Activated B cell treated with CpG ODN at 0.5 μM for 24 hours (primary cell): ENCODE measurements around the gene TPT1. TPM values are rescaled to one million over a fixed set of nuclear protein-coding genes. Genes with fewer than 3 reads are reported as not detected.

Source experiments
- ATAC-seq: fragments of 200-7000 bp; cut with Tn5 transposase; one replicate; pipeline ENCODE4 v1.10.0; 2021; ENCODE audit warnings: low read depth, mild to moderate bottlenecking, moderate library complexity
- CTCF ChIA-PET: fragments of 350-600 bp; sonication (Branson Sonifier 250); formaldehyde crosslinking; loops from one replicate; lab custom pipeline; 2021; ENCODE audit warnings: antibody characterized with exemption; lab: Charles Lee
- POLR2A ChIA-PET: fragments of 350-600 bp; sonication (Branson Sonifier 250); formaldehyde crosslinking; loops from one replicate; lab custom pipeline; 2021; ENCODE audit warnings: antibody characterized with exemption; lab: Charles Lee
- DNase-seq: peaks from one replicate; pipeline ENCODE4 v3.0.0; 2022
- H3K27ac Mint-ChIP-seq: one replicate; pipeline ENCODE4 v1.8.0; 2020; ENCODE audit warnings: mixed read lengths
- H3K27me3 Mint-ChIP-seq: one replicate; pipeline ENCODE4 v1.8.0; 2021; ENCODE audit warnings: mixed read lengths
- H3K36me3 Mint-ChIP-seq: one replicate; pipeline ENCODE4 v1.8.0; 2021; ENCODE audit warnings: low read depth, mixed read lengths
- H3K4me1 Mint-ChIP-seq: one replicate; pipeline ENCODE4 v1.8.0; 2021; ENCODE audit warnings: mixed read lengths
- H3K4me3 Mint-ChIP-seq: one replicate; pipeline ENCODE4 v1.8.0; 2020; ENCODE audit warnings: mild to moderate bottlenecking, mixed read lengths
- H3K9me3 Mint-ChIP-seq: one replicate; pipeline ENCODE4 v1.8.0; 2020; ENCODE audit warnings: mixed read lengths
- intact Hi-C: fragments of 100-400 bp; cut with micrococcal nuclease; formaldehyde crosslinking; loops from one replicate; pipeline ENCODE4 v1.15.1; 2024
- total RNA-seq: library from RNA; stranded (reverse); gene quantifications from 2 replicates; pipeline ENCODE4 v1.2.3, GENCODE V29; 2022
- TF ChIP-seq, protein P1 (sequence below): fragments of 200-600 bp; IDR thresholded peaks from one replicate; pipeline ENCODE4 v1.8.0; 2022; ENCODE audit warnings: antibody characterized with exemption, mild to moderate bottlenecking

The TPT1 gene
- total RNA-seq, 1 donor from 2014 or later, result 3,880 TPM

- POLR2A ChIA-PET, result interaction anchor here (0.5 kb wide), 1 partner anchor 43 kb away, joined by 3 read pairs; no protein-coding TSS in a partner anchor
- Mint-ChIP-seq H3K4me1 (peaks cover 8% of the 10 kb centered on the region), H3K4me3 (no peak overlapping the region), H3K27me3 (no peaks in the 10 kb centered on the region), H3K36me3 (peaks cover 17% of the 10 kb centered on the region), H3K9me3 (no peaks in the 10 kb centered on the region), H3K27ac (no peak overlapping the region)
- ATAC-seq, result no peak
- TF ChIP-seq, protein P1, sequence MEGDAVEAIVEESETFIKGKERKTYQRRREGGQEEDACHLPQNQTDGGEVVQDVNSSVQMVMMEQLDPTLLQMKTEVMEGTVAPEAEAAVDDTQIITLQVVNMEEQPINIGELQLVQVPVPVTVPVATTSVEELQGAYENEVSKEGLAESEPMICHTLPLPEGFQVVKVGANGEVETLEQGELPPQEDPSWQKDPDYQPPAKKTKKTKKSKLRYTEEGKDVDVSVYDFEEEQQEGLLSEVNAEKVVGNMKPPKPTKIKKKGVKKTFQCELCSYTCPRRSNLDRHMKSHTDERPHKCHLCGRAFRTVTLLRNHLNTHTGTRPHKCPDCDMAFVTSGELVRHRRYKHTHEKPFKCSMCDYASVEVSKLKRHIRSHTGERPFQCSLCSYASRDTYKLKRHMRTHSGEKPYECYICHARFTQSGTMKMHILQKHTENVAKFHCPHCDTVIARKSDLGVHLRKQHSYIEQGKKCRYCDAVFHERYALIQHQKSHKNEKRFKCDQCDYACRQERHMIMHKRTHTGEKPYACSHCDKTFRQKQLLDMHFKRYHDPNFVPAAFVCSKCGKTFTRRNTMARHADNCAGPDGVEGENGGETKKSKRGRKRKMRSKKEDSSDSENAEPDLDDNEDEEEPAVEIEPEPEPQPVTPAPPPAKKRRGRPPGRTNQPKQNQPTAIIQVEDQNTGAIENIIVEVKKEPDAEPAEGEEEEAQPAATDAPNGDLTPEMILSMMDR, result no peak
- intact Hi-C loops, result no loop called here
- CTCF ChIA-PET, result no interaction called here
- DNase-seq, result no peak
Observed at GRCh38 chr13:45292176-45292575, 48.8 kb downstream of the TPT1 start.

GRCh38 chr13:45289936-45290563 is 50.9 kb downstream of the TPT1 start:
- TF ChIP-seq, protein P1, result no peak
- DNase-seq, result no peak
- Mint-ChIP-seq H3K9me3 (no peaks in the 10 kb centered on the region), H3K27me3 (no peaks in the 10 kb centered on the region), H3K36me3 (peaks cover 25% of the 10 kb centered on the region), H3K4me1 (no peaks in the 10 kb centered on the region), H3K4me3 (no peak overlapping the region), H3K27ac (no peak overlapping the region)
- ATAC-seq, result no peak
- ChIA-PET CTCF (no interaction called here), POLR2A (no interaction called here)
- intact Hi-C loops, result no loop called here

Other genes starting within 250 kb of the TPT1 start
- gene GTF2F2, start 220.7 kb downstream of the TPT1 start, total RNA-seq, result 19.4 and 19.8 TPM in 2 replicates
- not detected in 2 replicates for gene KCTD4, start 140.1 kb downstream of the TPT1 start, total RNA-seq
- gene SLC25A30, start 77.2 kb upstream of the TPT1 start, total RNA-seq, result 19.0 and 19.3 TPM in 2 replicates
- 26.0 and 31.6 TPM in 2 replicates for gene COG3, start 123.8 kb upstream of the TPT1 start, total RNA-seq